PC-3 (cell line): Measurements from ENCODE around the gene GCH1.

Experiments
- EZH2 ChIP-seq: fragments of 300-600 bp; sonication (generic); IDR thresholded peaks from one replicate; pipeline ENCODE4 v1.6.1; 2017; ENCODE audit warnings: antibody characterized with exemption, mild to moderate bottlenecking, low read length; ENCODE audit not compliant: unreplicated experiment
- TF ChIP-seq, protein P1 (sequence below): fragments of 300-600 bp; sonication (generic); conservative IDR thresholded peaks from 2 replicates; pipeline ENCODE4 v1.5.1; 2017; ENCODE audit warnings: antibody characterized with exemption, low read depth, mild to moderate bottlenecking, low read length

- TF ChIP-seq, protein P1, sequence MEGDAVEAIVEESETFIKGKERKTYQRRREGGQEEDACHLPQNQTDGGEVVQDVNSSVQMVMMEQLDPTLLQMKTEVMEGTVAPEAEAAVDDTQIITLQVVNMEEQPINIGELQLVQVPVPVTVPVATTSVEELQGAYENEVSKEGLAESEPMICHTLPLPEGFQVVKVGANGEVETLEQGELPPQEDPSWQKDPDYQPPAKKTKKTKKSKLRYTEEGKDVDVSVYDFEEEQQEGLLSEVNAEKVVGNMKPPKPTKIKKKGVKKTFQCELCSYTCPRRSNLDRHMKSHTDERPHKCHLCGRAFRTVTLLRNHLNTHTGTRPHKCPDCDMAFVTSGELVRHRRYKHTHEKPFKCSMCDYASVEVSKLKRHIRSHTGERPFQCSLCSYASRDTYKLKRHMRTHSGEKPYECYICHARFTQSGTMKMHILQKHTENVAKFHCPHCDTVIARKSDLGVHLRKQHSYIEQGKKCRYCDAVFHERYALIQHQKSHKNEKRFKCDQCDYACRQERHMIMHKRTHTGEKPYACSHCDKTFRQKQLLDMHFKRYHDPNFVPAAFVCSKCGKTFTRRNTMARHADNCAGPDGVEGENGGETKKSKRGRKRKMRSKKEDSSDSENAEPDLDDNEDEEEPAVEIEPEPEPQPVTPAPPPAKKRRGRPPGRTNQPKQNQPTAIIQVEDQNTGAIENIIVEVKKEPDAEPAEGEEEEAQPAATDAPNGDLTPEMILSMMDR, result no peak
- TF ChIP-seq EZH2, result no peak
Observed at GRCh38 chr14:54857830-54858269, 44.8 kb downstream of the GCH1 start.
